ENCODE measurements around the gene KIFC1.

- TF ChIP-seq TAF1 (IDR thresholded peaks at IDR 0.05; ENCODE audit: low read depth, low read length) (no peak), POLR2AphosphoS5 (IDR thresholded peaks at IDR 0.05; ENCODE audit: low read depth, low read length) (no peak), POLR2A (IDR thresholded peaks at IDR 0.05; ENCODE audit: low read depth, low read length) (no peak), PAX5 (IDR thresholded peaks at IDR 0.05; ENCODE audit: insufficient read depth, low read length, severe bottlenecking) (no peak)
These were observed 60.9 kb downstream of the KIFC1 start for GRCh38 chr6:33452496-33452895.
